ENCODE results near the gene SLC15A2. TPM values are rescaled to one million over a fixed set of nuclear protein-coding genes. Genes with fewer than 3 reads are reported as not detected.
"Not testable (repeated sequence)": the region's sequence is repeated elsewhere in the genome, so short reads cannot be mapped to it uniquely, and the experiment has no call there.

Gene SLC15A2
- total and polyA plus RNA-seq, 10 donors = 4.3 to 18.7 (median 11.2) TPM

DNA sequence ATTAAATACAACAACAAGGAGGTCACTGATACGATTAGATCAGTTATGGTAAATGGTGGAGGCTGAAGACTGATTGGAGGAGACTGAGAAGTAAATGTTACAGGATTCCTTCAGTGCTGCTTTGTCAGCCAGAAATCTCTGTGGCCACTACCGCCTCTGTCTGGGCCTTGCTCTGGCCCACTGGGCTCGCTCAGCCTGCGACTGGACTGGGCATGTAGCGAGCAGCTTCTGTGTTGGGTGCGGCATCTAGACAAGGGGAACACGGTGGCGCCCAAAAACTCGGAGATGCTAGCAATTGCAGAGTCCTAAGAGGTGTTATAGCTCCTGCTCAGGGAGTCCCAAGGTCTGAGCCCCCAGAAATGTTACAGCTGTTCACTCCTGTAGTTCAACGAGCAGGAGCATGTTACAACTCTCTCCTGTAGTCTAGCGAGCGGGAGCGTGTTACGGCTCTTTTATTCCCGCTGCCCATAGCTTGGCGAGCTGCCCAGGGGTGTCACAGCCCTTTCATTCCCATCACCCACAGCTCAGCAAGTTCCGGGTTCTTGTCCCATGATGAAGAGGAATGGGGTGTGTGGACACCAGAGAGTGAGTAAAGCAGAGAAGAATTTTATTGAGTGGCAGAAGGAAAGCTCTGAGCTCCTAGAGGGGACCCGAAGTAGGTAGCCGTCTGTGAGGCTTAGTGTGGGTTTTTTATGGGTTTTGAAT is 24.7 kb downstream of the SLC15A2 start:
- no peaks in the 10 kb centered on the region for H3K27me3 ChIP-seq (replicated peaks in 1 of 7)
- intact Hi-C loops (cut with DNase I; ENCODE audit: low total_unique reads) = no loop called here
- no peak for DNase-seq
- no peak overlapping the region for H3K27ac ChIP-seq
- H3K4me1 ChIP-seq = no peaks in the 10 kb centered on the region
- 86 to 94% (median 90%) methylated on average over 19 of the region's 19 CpGs for WGBS, 5 donors
- H3K36me3 ChIP-seq = peaks cover 0 to 99% (median 17%) of the 10 kb centered on the region in 6 donors
- TF ChIP-seq POLR2AphosphoS5 (IDR thresholded peaks at IDR 0.05) (no peak), POLR2A (IDR thresholded peaks at IDR 0.05) (no peak)
- TF ChIP-seq, protein P1, sequence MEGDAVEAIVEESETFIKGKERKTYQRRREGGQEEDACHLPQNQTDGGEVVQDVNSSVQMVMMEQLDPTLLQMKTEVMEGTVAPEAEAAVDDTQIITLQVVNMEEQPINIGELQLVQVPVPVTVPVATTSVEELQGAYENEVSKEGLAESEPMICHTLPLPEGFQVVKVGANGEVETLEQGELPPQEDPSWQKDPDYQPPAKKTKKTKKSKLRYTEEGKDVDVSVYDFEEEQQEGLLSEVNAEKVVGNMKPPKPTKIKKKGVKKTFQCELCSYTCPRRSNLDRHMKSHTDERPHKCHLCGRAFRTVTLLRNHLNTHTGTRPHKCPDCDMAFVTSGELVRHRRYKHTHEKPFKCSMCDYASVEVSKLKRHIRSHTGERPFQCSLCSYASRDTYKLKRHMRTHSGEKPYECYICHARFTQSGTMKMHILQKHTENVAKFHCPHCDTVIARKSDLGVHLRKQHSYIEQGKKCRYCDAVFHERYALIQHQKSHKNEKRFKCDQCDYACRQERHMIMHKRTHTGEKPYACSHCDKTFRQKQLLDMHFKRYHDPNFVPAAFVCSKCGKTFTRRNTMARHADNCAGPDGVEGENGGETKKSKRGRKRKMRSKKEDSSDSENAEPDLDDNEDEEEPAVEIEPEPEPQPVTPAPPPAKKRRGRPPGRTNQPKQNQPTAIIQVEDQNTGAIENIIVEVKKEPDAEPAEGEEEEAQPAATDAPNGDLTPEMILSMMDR (IDR thresholded peaks at IDR 0.05 in 8 of 11, conservative IDR thresholded peaks at IDR 0.05 in 3 of 11) = no peak
- no peaks in the 10 kb centered on the region for H3K9me3 ChIP-seq
- no peak overlapping the region for H3K4me3 ChIP-seq

DNA sequence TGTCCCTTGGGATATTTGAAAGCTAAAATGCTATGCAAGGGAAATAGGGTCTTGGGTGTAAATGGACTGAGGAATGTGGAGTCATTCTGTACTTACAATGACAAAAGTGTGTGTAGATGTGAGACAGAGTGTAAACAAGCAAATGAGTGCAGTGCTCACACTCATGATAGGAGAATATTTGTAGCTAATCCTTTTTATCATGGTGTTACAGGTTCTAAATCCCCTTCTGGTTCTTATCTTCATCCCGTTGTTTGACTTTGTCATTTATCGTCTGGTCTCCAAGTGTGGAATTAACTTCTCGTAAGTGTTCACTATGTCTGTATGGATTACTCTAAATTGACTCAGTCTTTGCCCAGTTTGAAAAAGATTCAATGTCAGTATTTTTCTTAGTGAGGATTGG is 30.5 kb downstream of the SLC15A2 start:
- WGBS, 5 donors = 91 to 94% (median 94%) methylated on average over 3 of the region's 3 CpGs
- intact Hi-C loops (cut with DNase I; ENCODE audit: low total_unique reads) = no loop called here
- DNase-seq = no peak

DNA sequence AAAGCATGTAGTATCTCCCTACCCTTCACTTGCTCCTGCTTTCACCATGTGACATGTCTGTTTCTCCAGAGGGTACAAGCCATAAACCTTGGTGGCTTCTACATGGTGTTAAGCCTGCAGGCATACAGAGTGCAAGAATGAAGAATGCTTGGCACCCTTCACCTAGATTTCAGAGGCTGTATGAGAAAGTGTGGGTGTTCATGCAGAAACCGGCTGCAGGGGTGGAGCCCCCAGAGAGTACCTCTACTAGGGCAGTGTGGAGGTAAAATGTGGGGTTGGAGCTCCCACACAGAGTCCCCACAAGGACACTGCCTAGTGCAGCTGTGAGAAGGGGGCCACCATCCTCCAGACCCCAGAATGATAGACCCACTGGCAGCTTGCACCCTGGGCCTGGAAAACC is 32.2 kb downstream of the SLC15A2 start:
- Histone ChIP-seq H3K9me3 (no peaks in the 10 kb centered on the region), H3K27ac (no peak overlapping the region), H3K4me3 (no peak overlapping the region), H3K27me3 (replicated peaks in 1 of 7) (no peaks in the 10 kb centered on the region), H3K36me3 (peaks cover 0 to 98% (median 29%) of the 10 kb centered on the region in 6 donors), H3K4me1 (no peaks in the 10 kb centered on the region)
- TF ChIP-seq POLR2A (IDR thresholded peaks at IDR 0.05) = no peak
- intact Hi-C loops (cut with DNase I; ENCODE audit: low total_unique reads) = no loop called here
- no peak for DNase-seq
- WGBS, 5 donors = 0 to 100% (median 95%) methylated on average over 1 of the region's 1 CpG

More for the DNA sequence above, 30.5 kb downstream of the SLC15A2 start:
- no peaks in the 10 kb centered on the region for H3K4me1 ChIP-seq
- H3K36me3 ChIP-seq = peaks cover 0 to 97% (median 29%) of the 10 kb centered on the region in 6 donors
- no peaks in the 10 kb centered on the region for H3K27me3 ChIP-seq (replicated peaks in 1 of 7)
- H3K27ac ChIP-seq = no peak overlapping the region
- H3K9me3 ChIP-seq = no peaks in the 10 kb centered on the region
- H3K4me3 ChIP-seq = no peak overlapping the region
- TF ChIP-seq POLR2AphosphoS5 (IDR thresholded peaks at IDR 0.05) (no peak), POLR2A (IDR thresholded peaks at IDR 0.05) (no peak)
- TF ChIP-seq, protein P1 (IDR thresholded peaks at IDR 0.05 in 8 of 11, conservative IDR thresholded peaks at IDR 0.05 in 3 of 11) = no peak

DNA sequence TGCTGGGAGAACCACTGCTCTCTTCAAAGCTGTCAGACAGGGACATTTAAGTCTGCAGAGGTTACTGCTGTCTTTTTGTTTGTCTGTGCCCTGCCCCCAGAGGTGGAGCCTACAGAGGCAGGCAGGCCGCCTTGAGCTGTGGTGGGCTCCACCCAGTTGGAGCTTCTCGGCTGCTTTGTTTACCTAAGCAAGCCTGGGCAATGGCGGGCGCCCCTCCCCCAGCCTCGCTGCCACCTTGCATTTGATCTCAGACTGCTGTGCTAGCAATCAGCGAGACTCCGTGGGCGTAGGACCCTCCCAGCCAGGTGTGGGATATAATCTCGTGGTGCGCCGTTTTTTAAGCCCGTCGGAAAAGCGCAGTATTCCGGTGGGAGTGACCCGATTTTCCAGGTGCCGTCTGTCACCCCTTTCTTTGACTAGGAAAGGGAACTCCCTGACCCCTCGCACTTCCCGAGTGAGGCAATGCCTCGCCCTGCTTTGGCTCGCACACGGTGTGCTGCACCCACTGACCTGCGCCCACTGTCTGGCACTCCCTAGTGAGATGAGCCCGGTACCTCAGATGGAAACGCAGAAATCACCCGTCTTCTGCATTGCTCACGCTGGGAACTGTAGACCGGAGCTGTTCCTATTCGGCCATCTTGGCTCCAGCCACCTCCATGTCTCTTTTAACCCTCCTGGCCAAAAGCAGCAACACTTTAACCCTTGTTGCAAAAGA is 44.1 kb downstream of the SLC15A2 start:
- peaks cover 0 to 54% (median 16%) of the 10 kb centered on the region in 6 donors for H3K36me3 ChIP-seq
- H3K27ac ChIP-seq; H3K9me3 ChIP-seq; intact Hi-C loops (cut with DNase I; ENCODE audit: low total_unique reads); DNase-seq; H3K4me3 ChIP-seq; H3K27me3 ChIP-seq (replicated peaks in 1 of 7); H3K4me1 ChIP-seq: not testable (repeated sequence)
- WGBS, 5 donors = 92 to 95% (median 94%) methylated on average over 27 to 29 of the region's 29 CpGs

DNA sequence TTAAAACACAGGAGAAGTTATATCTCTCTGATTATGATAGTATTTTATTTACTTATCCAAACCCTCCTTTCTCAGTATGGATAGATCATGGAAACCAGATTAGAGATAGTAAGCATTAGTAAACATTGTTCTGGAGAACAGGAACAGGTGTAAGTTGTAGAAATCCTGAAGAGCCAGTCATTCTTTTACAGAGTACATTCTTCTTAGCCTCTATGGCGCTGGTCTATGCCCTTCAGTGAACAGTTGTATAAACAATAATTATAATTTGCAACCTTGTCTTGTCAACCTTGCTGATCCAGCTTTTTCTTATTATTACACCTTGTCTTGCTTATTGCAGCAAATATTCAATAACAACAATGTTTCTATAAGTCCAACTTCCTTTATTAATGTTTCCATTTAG is 47.4 kb downstream of the SLC15A2 start:
- Histone ChIP-seq H3K4me3 (no peak overlapping the region), H3K36me3 (peaks cover 0 to 74% (median 16%) of the 10 kb centered on the region in 6 donors), H3K9me3 (no peaks in the 10 kb centered on the region), H3K27me3 (replicated peaks in 1 of 7) (no peaks in the 10 kb centered on the region), H3K4me1 (no peaks in the 10 kb centered on the region), H3K27ac (no peak overlapping the region)
- DNase-seq = no peak
- WGBS, 5 donors = 90 to 100% (median 95%) methylated on average over 1 of the region's 1 CpG
- TF ChIP-seq, protein P1 (IDR thresholded peaks at IDR 0.05 in 8 of 11, conservative IDR thresholded peaks at IDR 0.05 in 3 of 11) = no peak
- TF ChIP-seq POLR2A (IDR thresholded peaks at IDR 0.05) (no peak), POLR2AphosphoS5 (IDR thresholded peaks at IDR 0.05) (no peak)
- intact Hi-C loops (cut with DNase I; ENCODE audit: low total_unique reads) = no loop called here

All from spleen (tissue), 11 donors.